ENCODE data around the gene MYO18B.

- no peak for TF ChIP-seq CTCF (IDR thresholded peaks at IDR 0.05 in 2 of 3, conservative IDR thresholded peaks at IDR 0.05 in 1 of 3; ENCODE audit: borderline replicate concordance in 1 of 3, insufficient read depth in 1 of 3, low read depth in 2 of 3, low read length in 2 of 3)
- no peak for TF ChIP-seq EZH2 (IDR thresholded peaks at IDR 0.05)
- no peak for TF ChIP-seq EZH2phosphoT487 (IDR thresholded peaks at IDR 0.05; ENCODE audit: borderline replicate concordance)
- TF ChIP-seq POLR2A (IDR thresholded peaks at IDR 0.05; ENCODE audit: borderline replicate concordance, extremely low read depth, insufficient read depth, insufficient read length) = no peak
Observed at GRCh38 chr22:25899566-25899965, 157.6 kb downstream of the MYO18B start.
